ENCODE measurements around the gene CSNK1D.

CSNK1D gene

GRCh38 chr17:82297714-82298537 is 24.4 kb upstream of the CSNK1D start:
- H3K4me3 ChIP-seq = peak overlapping the region; percentile 26 to 45 (median 35)

DNA sequence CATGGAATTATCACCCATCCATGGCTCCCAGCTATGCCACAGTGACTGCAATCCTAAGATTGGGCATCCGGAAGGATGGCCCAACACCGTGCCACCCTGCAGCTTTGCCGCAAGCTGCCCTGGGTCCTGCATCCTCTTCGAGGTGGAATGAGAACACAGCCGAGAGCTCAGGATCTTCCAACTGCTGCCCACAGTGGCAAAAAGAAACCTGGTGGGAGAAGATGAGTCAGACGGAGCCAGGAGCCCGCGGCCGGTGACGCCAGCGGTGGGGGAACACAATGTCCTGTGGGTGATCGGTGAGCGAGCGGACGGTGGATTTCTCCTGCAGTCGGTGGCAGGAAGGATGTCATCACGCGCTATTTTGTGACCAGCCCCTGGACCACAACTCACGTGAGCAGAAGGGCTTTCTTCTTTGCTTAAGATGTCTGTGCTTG is 23.8 kb upstream of the CSNK1D start:
- Histone ChIP-seq H3K4me3 (peak overlapping the region in 6 of 7 experiments; percentile 34 to 45 (median 38)), H3K27ac (peak overlapping the region in 20 of 21 experiments; percentile 81 to 100 (median 92))

More at GRCh38 chr17:82297714-82298537, 24.4 kb upstream of the CSNK1D start:
- H3K27ac ChIP-seq = peak overlapping the region; percentile 81 to 100 (median 94)

DNA sequence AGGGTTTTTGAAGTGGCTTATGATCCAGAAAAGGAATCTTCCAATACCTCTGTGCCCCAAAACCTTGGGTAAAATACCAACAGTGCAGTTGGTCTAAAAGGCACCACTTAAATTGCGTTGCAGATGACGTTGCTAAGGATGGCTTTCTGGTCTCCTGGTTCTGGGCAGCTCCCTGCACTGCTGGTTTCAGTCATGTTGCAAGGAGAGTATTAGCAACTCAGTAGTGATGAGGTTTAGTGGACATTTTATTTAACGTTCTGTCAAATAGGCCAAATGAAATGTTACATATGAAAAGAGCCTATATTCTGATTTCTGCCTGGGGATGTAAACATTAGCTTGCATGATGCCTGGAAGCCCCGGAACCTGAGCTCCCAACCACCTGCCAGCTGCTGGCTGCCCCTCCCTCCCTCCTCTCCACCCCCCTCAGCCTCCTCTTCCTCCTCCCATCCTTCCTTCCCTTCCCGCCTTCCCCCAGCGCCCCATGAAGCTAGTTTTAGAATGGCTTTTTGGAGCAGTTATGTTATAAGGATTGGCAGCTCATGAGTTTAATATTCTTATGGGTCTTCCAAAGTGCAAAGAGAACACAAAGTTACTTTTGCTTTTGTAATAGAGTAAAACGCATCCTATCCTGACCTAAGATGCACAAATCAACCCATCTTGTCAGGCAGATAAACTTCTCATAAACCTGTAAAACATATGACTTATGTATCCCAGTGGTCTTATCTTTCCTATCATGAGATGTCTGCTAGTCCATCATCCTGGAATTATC is 23.2 kb upstream of the CSNK1D start:
- Histone ChIP-seq H3K4me3 (peak overlapping the region in 4 of 7 experiments; percentile 34 to 45 (median 37)), H3K27ac (peak overlapping the region in 20 of 21 experiments; percentile 81 to 100 (median 92))

GRCh38 chr17:82295472-82295814 is 21.9 kb upstream of the CSNK1D start:
- peak overlapping the region in 2 of 21 experiments; percentile 15 to 19 for H3K27ac ChIP-seq

DNA sequence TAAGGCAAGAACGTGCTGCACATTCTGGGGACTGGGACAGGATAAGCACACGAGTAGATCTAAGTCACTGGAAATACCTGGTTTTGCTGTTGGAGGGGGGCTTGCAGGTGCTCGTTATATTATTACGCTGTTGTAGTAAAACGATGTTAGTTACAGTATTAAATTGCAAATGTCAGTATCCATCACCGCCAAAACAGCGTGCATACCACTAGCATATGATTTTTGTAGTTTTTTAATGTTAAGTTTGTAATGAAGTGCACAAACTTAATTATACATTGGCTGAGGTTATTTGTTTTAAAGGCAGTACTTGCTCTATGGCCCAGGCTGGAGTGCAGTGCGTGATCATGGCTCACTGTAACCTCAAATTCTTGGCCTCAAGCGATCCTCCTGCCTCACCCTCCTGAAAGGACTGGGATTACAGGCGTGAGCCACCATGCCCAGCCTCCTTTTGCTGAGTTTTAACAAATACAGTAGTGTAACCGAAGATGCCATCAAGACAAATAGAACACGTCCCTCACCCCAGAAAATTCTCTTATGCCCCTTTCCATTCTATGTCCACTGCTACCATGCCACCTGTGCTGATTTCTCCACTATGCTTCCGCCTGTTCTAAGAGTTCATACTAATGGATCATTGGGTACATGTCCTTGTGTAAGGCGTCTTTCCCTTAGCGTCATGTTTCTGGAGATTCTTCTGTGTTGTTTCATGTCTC is 20.7 kb upstream of the CSNK1D start:
- peak overlapping the region in 1 of 7 experiments; percentile 82 for H3K4me3 ChIP-seq
- H3K27ac ChIP-seq = peak overlapping the region in 18 of 21 experiments; percentile 9 to 99 (median 96)

More at GRCh38 chr17:82295472-82295814, 21.9 kb upstream of the CSNK1D start:
- no peak overlapping the region for H3K4me3 ChIP-seq

DNA sequence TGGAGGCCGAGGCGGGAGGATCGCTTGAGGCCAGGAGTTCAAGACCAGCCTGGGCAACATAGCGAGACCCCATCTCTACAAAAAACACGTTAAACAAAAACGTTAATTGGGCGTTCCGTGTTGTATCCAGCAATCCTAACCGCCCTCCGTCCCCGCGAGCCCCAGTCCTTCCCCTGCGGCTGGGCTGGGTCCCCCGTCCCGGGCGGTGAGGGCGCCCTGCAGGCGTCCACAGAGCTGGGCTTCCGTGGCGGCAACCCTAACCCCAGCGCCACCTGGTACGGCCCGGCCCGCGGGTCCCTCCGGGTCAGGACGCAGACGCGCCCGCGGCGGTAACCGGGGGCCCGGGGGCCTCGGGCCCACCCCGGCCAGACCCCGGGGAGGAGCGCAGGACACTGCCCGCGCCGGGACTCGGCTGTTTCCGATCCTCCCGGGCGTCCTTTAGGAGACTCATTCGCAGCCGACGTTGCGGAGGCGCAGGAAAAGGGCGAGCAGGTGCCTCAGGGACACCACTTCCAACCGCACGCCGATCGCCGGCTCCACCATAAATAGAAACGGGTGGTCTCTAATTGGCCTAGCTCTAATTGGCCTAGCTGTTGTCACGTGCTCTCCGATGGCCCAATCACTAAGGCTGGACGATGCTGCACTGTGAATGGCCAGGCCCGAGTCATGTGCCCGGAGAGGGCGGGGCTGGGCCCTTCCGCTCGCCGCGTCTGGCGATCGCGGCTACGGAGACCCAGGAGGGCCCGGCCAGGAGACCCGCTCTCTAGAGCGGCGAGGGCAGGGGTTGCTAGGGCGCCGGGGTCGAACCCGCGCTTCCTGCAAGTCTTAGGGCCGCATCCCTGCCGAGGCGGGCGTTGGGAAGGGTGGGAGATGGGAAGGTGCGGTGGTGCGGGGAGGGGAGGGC is 19.0 kb upstream of the CSNK1D start:
- H3K4me3 ChIP-seq = peak overlapping the region; percentile 65 to 94 (median 79)
- H3K27ac ChIP-seq = peak overlapping the region; percentile 80 to 99 (median 97)

DNA sequence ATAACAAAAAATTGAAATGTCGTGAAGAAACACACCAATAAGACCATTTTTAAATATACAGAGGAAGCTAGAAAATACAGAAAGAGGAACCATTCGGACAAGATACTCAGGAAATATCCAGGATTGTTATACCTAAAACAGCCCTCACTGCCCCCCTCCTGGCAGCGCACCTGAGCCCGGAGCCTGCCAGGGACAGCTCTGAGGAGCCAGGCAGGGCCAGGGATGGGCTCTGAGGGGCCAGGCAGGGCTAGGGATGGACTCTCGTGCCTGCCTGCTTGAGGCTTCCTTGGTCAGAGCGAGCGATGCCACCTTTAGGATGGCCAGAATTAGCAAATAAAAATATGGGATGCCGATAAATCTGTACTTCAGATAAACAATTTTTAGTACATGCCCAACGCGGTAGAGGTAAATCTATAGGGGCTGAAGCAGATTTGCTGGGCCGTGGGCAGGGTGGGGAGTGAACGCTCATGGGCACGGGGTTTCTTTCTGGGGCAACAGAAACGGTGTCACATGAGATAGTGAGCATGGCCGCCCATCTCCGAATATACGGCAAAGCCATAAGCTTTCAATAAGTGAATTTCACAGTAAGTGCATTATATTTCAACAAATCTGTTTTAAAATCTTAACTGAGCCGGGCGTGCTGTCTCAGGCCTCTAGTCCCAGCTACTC is 18.2 kb upstream of the CSNK1D start:
- Histone ChIP-seq H3K27ac (peak overlapping the region in 19 of 21 experiments; percentile 80 to 99 (median 96)), H3K4me3 (peak overlapping the region; percentile 65 to 94 (median 79))

- Histone ChIP-seq H3K27ac (peak overlapping the region in 7 of 21 experiments; percentile 13 to 60 (median 51)), H3K4me3 (no peak overlapping the region)
Observed at GRCh38 chr17:82287868-82288801, 14.6 kb upstream of the CSNK1D start.

GRCh38 chr17:82287013-82287867 is 13.7 kb upstream of the CSNK1D start:
- Histone ChIP-seq H3K4me3 (no peak overlapping the region), H3K27ac (peak overlapping the region in 6 of 21 experiments; percentile 13 to 60 (median 53))

GRCh38 chr17:82285141-82285540 is 11.6 kb upstream of the CSNK1D start:
- no peak overlapping the region for H3K4me3 ChIP-seq
- H3K27ac ChIP-seq = no peak overlapping the region

- no peak overlapping the region for H3K27ac ChIP-seq
- H3K4me3 ChIP-seq = no peak overlapping the region
Observed at GRCh38 chr17:82283208-82283749, 9.8 kb upstream of the CSNK1D start.

- Histone ChIP-seq H3K27ac (peak overlapping the region in 3 of 21 experiments; percentile 24 to 71 (median 61)), H3K4me3 (no peak overlapping the region)
Observed at GRCh38 chr17:82282239-82283207, 9.0 kb upstream of the CSNK1D start.

GRCh38 chr17:82281502-82282238 is 8.2 kb upstream of the CSNK1D start:
- peak overlapping the region in 3 of 21 experiments; percentile 24 to 71 (median 61) for H3K27ac ChIP-seq

GRCh38 chr17:82281076-82281475 is 7.6 kb upstream of the CSNK1D start:
- Histone ChIP-seq H3K27ac (no peak overlapping the region), H3K4me3 (no peak overlapping the region)

More at GRCh38 chr17:82281502-82282238, 8.2 kb upstream of the CSNK1D start:
- H3K4me3 ChIP-seq = no peak overlapping the region
